Upper lobe of left lung (tissue), 4 donors: ENCODE results near the gene MCM3AP.

Experiments
- CTCF ChIP-seq, 6 experiments: fragments of 450-650 bp in 4 of 6; fragments of 200-600 bp in 2 of 6; sonication (generic) in 2 of 6; IDR thresholded peaks; one replicate each; pipeline ENCODE4 v1.5.1; 2016 to 2019; ENCODE audit warnings: antibody characterized with exemption in 6 of 6
- EP300 ChIP-seq, 4 donors: sonication (generic); formaldehyde crosslinking; IDR thresholded peaks; one replicate each; pipeline ENCODE4 v1.5.1; 2017; ENCODE audit warnings: antibody characterized with exemption in 4 of 4, control low read depth in 2 of 4
- POLR2A ChIP-seq, 4 donors: fragments of 450-650 bp; IDR thresholded peaks; one replicate each; pipeline ENCODE4 v1.5.1; 2016 to 2017; ENCODE audit warnings: antibody characterized with exemption in 4 of 4, mild to moderate bottlenecking in 2 of 4
- POLR2AphosphoS5 ChIP-seq, 2 donors: sonication (generic); formaldehyde crosslinking; IDR thresholded peaks; one replicate each; pipeline ENCODE4 v1.5.1; 2017; ENCODE audit warnings: antibody characterized with exemption in 2 of 2

- TF ChIP-seq CTCF (IDR thresholded peaks at IDR 0.05) (no peak), POLR2AphosphoS5 (IDR thresholded peaks at IDR 0.05) (no peak), EP300 (IDR thresholded peaks at IDR 0.05) (no peak), POLR2A (IDR thresholded peaks at IDR 0.05) (no peak)
Measured at GRCh38 chr21:46253610-46254124, 31.7 kb downstream of the MCM3AP start.
